Stomach (tissue), 9 donors: ENCODE measurements around the gene SMOC2. TPM values are rescaled to one million over a fixed set of nuclear protein-coding genes. Genes with fewer than 3 reads are reported as not detected.

Experiments
- DNase-seq, 2 donors: peaks; one replicate each; pipeline versions ENCODE4 v3.0.0 to v3.0.0-alpha.2; 2013 to 2019
- H3K27ac ChIP-seq, 5 donors: fragments of 200-600 bp in 4 of 5; sonication (generic) in 4 of 5; one replicate each; pipeline ENCODE4 v1.5.1; 2013 to 2019; ENCODE audit warnings: mild to moderate bottlenecking in 1 of 5, moderate library complexity in 1 of 5
- H3K27me3 ChIP-seq, 3 donors: fragments of 200-600 bp; sonication (generic); one replicate each; pipeline ENCODE4 v1.5.1; 2017 to 2019; ENCODE audit warnings: mixed run types in 1 of 3
- H3K36me3 ChIP-seq, 4 donors: fragments of 200-600 bp; sonication (generic); 1 replicate in 3 of 4; 2 replicates in 1 of 4; pipeline ENCODE4 v1.5.1; 2016 to 2019
- H3K4me1 ChIP-seq, 4 donors: fragments of 200-600 bp; sonication (generic); one replicate each; pipeline ENCODE4 v1.5.1; 2016 to 2019
- H3K4me3 ChIP-seq, 4 donors: fragments of 200-600 bp; sonication (generic) in 3 of 4; one replicate each; pipeline ENCODE4 v1.5.1; 2016 to 2019; ENCODE audit warnings: mild to moderate bottlenecking in 1 of 4
- H3K9me3 ChIP-seq, 4 donors: fragments of 200-600 bp; sonication (generic); one replicate each; pipeline ENCODE4 v1.5.1; 2016 to 2019
- CTCF ChIP-seq, 7 experiments: fragments of 450-650 bp in 4 of 7; fragments of 200-600 bp in 3 of 7; sonication (generic) in 3 of 7; IDR thresholded peaks; one replicate each; pipeline ENCODE4 v1.5.1; 2016 to 2019; ENCODE audit warnings: antibody characterized with exemption in 7 of 7, control low read depth in 2 of 7, mild to moderate bottlenecking in 1 of 7
- EP300 ChIP-seq: sonication (generic); formaldehyde crosslinking; IDR thresholded peaks from one replicate; pipeline ENCODE4 v1.6.1; 2017; ENCODE audit warnings: antibody characterized with exemption
- POLR2A ChIP-seq, 4 donors: fragments of 450-650 bp; IDR thresholded peaks; one replicate each; pipeline ENCODE4 v1.6.1; 2016; ENCODE audit warnings: antibody characterized with exemption in 4 of 4, control low read depth in 2 of 4, mild to moderate bottlenecking in 1 of 4, moderate library complexity in 1 of 4
- POLR2AphosphoS5 ChIP-seq, 3 donors: sonication (generic); formaldehyde crosslinking; IDR thresholded peaks; one replicate each; pipeline ENCODE4 v1.6.1; 2016; ENCODE audit warnings: antibody characterized with exemption in 3 of 3
- WGBS, 5 donors: extraction: QIAGEN DNeasy Blood & Tissue Kit in 3 of 5; methylation state at CpG; one replicate each; pipeline versions ENCODE4 v1.1.5 to v1.1.7; 2013 to 2018; 5-methylcytosine and 5-hydroxymethylcytosine counted together
- intact Hi-C: fragments of 100-400 bp; cut with DNase I; formaldehyde crosslinking; loops from one replicate; pipeline ENCODE4 v1.15.1; 2023; ENCODE audit warnings: low total_unique reads
- polyA plus RNA-seq, 3 donors: library from polyadenylated mRNA; stranded (reverse); fragments of 200-250 nt; gene quantifications; one replicate each; pipeline ENCODE4 v1.2.3, GENCODE V29; 2013
- total RNA-seq, 5 donors: library from RNA; depleted of rRNA; stranded (reverse); fragments of >200 nt; gene quantifications; one replicate each; pipeline versions ENCODE4 v1.1.0 to v1.2.3, GENCODE V29; 2014 to 2016
- donor health status: healthy with polysubstance abuse.
- donor health status: Bipolar disorder and iron deficiency.
- donor health status: healthy.

Gene SMOC2
- total and polyA plus RNA-seq, 8 donors: 7.9 to 520 (median 76.9) TPM

DNA sequence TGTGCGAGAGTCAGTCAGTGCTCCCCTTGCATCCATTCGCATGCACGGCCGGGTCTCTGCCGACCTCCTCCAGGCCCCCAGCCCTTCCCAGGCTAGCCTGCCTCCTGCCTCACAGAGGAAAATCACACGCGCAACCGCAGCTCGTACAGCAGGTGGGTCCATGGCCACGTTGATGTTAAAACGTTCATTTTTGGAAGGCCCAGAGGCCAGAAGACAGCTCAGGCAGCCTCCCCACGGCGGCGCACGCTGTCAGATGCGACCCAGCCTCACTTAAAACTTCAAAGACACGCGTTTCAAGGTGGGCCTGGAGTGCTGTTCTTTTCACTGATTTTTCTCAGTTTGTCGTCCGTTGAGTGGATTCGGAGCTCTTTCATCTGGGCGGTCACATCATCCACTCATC lies 276.5 kb downstream of the SMOC2 start:
- H3K36me3 ChIP-seq: no peaks in the 10 kb centered on the region
- 86 to 89% (median 89%) methylated on average over 22 of the region's 22 CpGs for WGBS, 5 donors
- H3K27ac ChIP-seq: no peak overlapping the region
- no peak for TF ChIP-seq CTCF (IDR thresholded peaks at IDR 0.05)
- TF ChIP-seq POLR2A (IDR thresholded peaks at IDR 0.05): no peak
- no peak for TF ChIP-seq EP300
- TF ChIP-seq POLR2AphosphoS5 (IDR thresholded peaks at IDR 0.05): no peak
- H3K4me3 ChIP-seq: no peak overlapping the region
- H3K4me1 ChIP-seq: no peaks in the 10 kb centered on the region
- no peaks in the 10 kb centered on the region for H3K9me3 ChIP-seq
- intact Hi-C loops: no loop called here
- no peak for DNase-seq
- H3K27me3 ChIP-seq: no peaks in the 10 kb centered on the region

Other genes starting within 250 kb of the SMOC2 start
- 1 to 10 TPM in 1 of 5 donors, under 1 TPM in 2, not detected in 2; 0.55 to 4.9 (median 0.87) TPM for gene DACT2, start 121.4 kb upstream of the SMOC2 start, total RNA-seq
- 1 to 10 TPM in 1 of 3 donors, under 1 TPM in 2; 0.44 to 2.9 (median 0.61) TPM for gene DACT2, start 121.4 kb upstream of the SMOC2 start, polyA plus RNA-seq